MM.1S (cell line): Measurements from ENCODE around the gene VMP1.

ENCODE experiments used
- DNase-seq: peaks from one replicate; pipeline ENCODE4 v3.0.0-alpha.2; 2015
- H2AFZ ChIP-seq: fragments of 300-600 bp; sonication (generic); 2 replicates; pipeline ENCODE4 v1.6.0; 2016; ENCODE audit warnings: antibody characterized with exemption, low read length
- H3F3A ChIP-seq: fragments of 300-600 bp; sonication (generic); 2 replicates; pipeline ENCODE4 v1.6.1; 2016; ENCODE audit warnings: mild to moderate bottlenecking, antibody characterized with exemption, low read length, moderate library complexity, mixed read lengths; ENCODE audit not compliant: insufficient read depth
- H3K27ac ChIP-seq: fragments of 300-600 bp; sonication (generic); 2 replicates; pipeline ENCODE4 v1.5.1; 2016; ENCODE audit warnings: mild to moderate bottlenecking, low read length
- H3K27me3 ChIP-seq: fragments of 300-600 bp; sonication (generic); replicated peaks from 2 replicates; pipeline ENCODE4 v1.6.0; 2016; ENCODE audit warnings: low read length; ENCODE audit not compliant: insufficient read depth
- H3K36me3 ChIP-seq: fragments of 300-600 bp; sonication (generic); replicated peaks from 2 replicates; pipeline ENCODE4 v1.6.1; 2016; ENCODE audit warnings: mild to moderate bottlenecking, low read length, mixed read lengths; ENCODE audit not compliant: insufficient read depth
- H3K4me1 ChIP-seq: fragments of 300-600 bp; sonication (generic); 2 replicates; pipeline ENCODE4 v1.6.1; 2016; ENCODE audit warnings: low read length, mixed read lengths
- H3K4me2 ChIP-seq: fragments of 300-600 bp; sonication (generic); 2 replicates; pipeline ENCODE4 v1.6.0; 2016; ENCODE audit warnings: low read depth, low read length
- H3K4me3 ChIP-seq: fragments of 300-600 bp; sonication (generic); 2 replicates; pipeline ENCODE4 v1.5.1; 2016; ENCODE audit warnings: low read length, mixed read lengths
- H3K79me2 ChIP-seq: fragments of 300-600 bp; sonication (generic); 2 replicates; pipeline ENCODE4 v1.6.1; 2016; ENCODE audit warnings: mixed run types, low read length, mixed read lengths
- H3K9ac ChIP-seq: fragments of 300-600 bp; sonication (generic); 2 replicates; pipeline ENCODE4 v1.6.1; 2016; ENCODE audit warnings: low read length, mixed read lengths
- H3K9me2 ChIP-seq: fragments of 300-600 bp; sonication (generic); replicated peaks from 2 replicates; pipeline ENCODE4 v1.6.1; 2016; ENCODE audit warnings: mild to moderate bottlenecking, low read length, mixed read lengths; ENCODE audit not compliant: insufficient read depth
- H3K9me3 ChIP-seq: fragments of 300-600 bp; sonication (generic); replicated peaks from 2 replicates; pipeline ENCODE4 v1.6.1; 2016; ENCODE audit warnings: mild to moderate bottlenecking, low read length, mixed read lengths; ENCODE audit not compliant: insufficient read depth
- H4K20me1 ChIP-seq: fragments of 300-600 bp; sonication (generic); 2 replicates; pipeline ENCODE4 v1.6.1; 2016; ENCODE audit warnings: mild to moderate bottlenecking, low read length, moderate library complexity, mixed read lengths; ENCODE audit not compliant: insufficient read depth
- EZH2 ChIP-seq: fragments of 300-600 bp; sonication (generic); optimal IDR thresholded peaks from 2 replicates; pipeline ENCODE3; 2017; ENCODE audit warnings: low read depth, mild to moderate bottlenecking, antibody characterized with exemption, low read length, mixed read lengths
- EZH2phosphoT487 ChIP-seq: fragments of 300-600 bp; sonication (generic); IDR thresholded peaks from 2 replicates; pipeline ENCODE4 v1.6.1; 2018; ENCODE audit warnings: antibody characterized with exemption, low read length
- TF ChIP-seq, protein P1 (sequence below): fragments of 300-600 bp; sonication (generic); IDR thresholded peaks from 2 replicates; pipeline ENCODE4 v1.5.1; 2016; ENCODE audit warnings: antibody characterized with exemption, low read length, mixed read lengths

VMP1 gene

DNA sequence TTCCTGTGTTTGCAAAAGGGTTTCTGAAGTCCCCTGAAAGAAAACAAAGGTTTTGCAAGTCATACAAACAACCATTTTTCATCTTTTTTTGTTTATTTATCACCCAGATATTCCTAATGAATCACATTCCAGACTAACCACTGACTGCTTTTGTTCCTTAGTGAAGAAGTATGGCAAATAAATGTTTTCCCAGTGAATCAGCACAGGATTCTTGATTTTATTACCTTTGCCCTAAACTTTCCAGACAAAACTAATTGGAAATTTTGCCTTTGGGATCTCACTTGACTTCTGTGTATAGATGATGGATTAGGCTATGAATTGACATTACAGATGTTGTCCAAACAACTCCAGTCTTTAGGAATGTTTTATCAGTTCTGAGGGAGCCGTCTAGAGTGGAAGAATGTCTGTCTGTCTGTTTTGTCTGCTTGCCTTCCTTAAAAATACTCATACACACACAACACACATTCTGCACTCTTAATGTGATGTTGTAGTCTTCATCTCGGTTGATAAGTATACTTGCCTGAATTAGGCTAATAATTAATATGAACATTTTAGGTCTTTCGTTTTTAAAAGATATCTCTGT, 48.9 kb downstream of the VMP1 start:
- H3K9me3 ChIP-seq, result no peaks in the 10 kb centered on the region
- no peaks in the 10 kb centered on the region for H3K27me3 ChIP-seq
- no peaks in the 10 kb centered on the region for H3K4me1 ChIP-seq
- H3K9ac ChIP-seq, result no peak overlapping the region
- DNase-seq, result no peak
- H3F3A ChIP-seq, result peaks cover 3% of the 10 kb centered on the region; the same call in 1 of the 2 replicates
- H3K9me2 ChIP-seq, result no peaks in the 10 kb centered on the region
- no peak overlapping the region for H2AFZ ChIP-seq
- 0 out of 2 replicates have a peak, but pooled peaks cover 3% of the 10 kb centered on the region for H3K79me2 ChIP-seq
- H3K4me2 ChIP-seq, result no peak overlapping the region
- H4K20me1 ChIP-seq, result no peaks in the 10 kb centered on the region
- no peak overlapping the region for H3K27ac ChIP-seq
- H3K4me3 ChIP-seq, result no peak overlapping the region
- H3K36me3 ChIP-seq, result no peaks in the 10 kb centered on the region
- TF ChIP-seq EZH2 (no peak), EZH2phosphoT487 (no peak)
- TF ChIP-seq, protein P1, sequence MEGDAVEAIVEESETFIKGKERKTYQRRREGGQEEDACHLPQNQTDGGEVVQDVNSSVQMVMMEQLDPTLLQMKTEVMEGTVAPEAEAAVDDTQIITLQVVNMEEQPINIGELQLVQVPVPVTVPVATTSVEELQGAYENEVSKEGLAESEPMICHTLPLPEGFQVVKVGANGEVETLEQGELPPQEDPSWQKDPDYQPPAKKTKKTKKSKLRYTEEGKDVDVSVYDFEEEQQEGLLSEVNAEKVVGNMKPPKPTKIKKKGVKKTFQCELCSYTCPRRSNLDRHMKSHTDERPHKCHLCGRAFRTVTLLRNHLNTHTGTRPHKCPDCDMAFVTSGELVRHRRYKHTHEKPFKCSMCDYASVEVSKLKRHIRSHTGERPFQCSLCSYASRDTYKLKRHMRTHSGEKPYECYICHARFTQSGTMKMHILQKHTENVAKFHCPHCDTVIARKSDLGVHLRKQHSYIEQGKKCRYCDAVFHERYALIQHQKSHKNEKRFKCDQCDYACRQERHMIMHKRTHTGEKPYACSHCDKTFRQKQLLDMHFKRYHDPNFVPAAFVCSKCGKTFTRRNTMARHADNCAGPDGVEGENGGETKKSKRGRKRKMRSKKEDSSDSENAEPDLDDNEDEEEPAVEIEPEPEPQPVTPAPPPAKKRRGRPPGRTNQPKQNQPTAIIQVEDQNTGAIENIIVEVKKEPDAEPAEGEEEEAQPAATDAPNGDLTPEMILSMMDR, result no peak

DNA sequence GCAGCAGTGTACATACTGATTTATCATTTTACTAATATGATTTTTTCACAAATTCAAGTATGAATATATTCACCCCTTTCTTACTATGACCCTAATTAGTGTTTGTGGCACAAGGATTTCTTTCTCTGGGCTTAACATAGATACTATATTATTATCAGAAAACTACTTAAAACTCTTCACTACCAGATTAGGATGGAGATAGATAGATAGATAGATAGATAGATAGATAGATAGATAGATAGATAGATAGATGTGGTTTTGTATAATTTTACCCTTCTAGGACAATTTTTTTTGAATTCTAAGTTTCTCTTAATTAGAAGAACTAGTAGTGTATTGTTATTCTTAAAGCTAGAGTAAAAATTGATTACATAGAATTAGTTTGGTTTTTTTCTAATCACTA, 49.6 kb downstream of the VMP1 start:
- no peaks in the 10 kb centered on the region for H3K9me3 ChIP-seq
- TF ChIP-seq, protein P1, result no peak
- no peak for TF ChIP-seq EZH2
- no peak for TF ChIP-seq EZH2phosphoT487
- peaks cover 3% of the 10 kb centered on the region; the same call in 1 of the 2 replicates for H3F3A ChIP-seq
- H2AFZ ChIP-seq, result no peak overlapping the region
- DNase-seq, result no peak
- H3K9ac ChIP-seq, result no peak overlapping the region
- H3K4me2 ChIP-seq, result no peak overlapping the region
- no peak overlapping the region for H3K4me3 ChIP-seq
- H3K36me3 ChIP-seq, result no peaks in the 10 kb centered on the region
- H3K27me3 ChIP-seq, result no peaks in the 10 kb centered on the region
- H3K27ac ChIP-seq, result no peak overlapping the region
- H4K20me1 ChIP-seq, result no peaks in the 10 kb centered on the region
- H3K9me2 ChIP-seq, result no peaks in the 10 kb centered on the region
- H3K4me1 ChIP-seq, result no peaks in the 10 kb centered on the region
- 0 out of 2 replicates have a peak, but pooled peaks cover 3% of the 10 kb centered on the region for H3K79me2 ChIP-seq

DNA sequence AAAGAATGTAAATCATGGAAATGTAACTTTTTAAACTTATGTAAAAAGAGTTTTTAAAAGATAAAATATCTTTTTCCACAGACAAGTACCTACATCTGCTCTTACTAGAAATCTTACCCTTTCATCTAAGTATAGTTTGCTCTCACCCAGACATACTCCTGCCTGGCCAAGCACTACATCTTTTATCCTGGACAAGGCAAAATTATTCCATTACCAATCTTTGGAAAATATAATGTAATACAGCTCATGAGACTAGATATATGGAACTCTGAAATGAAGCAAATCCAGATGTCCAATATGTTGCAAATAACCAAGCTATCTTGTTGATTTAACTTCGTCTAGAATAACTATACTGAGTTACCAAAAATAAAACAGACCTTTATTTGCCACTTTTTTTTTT, 50.0 kb downstream of the VMP1 start:
- 0 out of 2 replicates have a peak, but pooled peaks cover 3% of the 10 kb centered on the region for H3K79me2 ChIP-seq
- peaks cover 3% of the 10 kb centered on the region; the same call in 1 of the 2 replicates for H3F3A ChIP-seq
- no peaks in the 10 kb centered on the region for H4K20me1 ChIP-seq
- DNase-seq, result no peak
- no peaks in the 10 kb centered on the region for H3K4me1 ChIP-seq
- no peak overlapping the region for H3K4me3 ChIP-seq
- H3K36me3 ChIP-seq, result no peaks in the 10 kb centered on the region
- no peak overlapping the region for H3K9ac ChIP-seq
- H3K9me2 ChIP-seq, result no peaks in the 10 kb centered on the region
- H2AFZ ChIP-seq, result no peak overlapping the region
- no peak overlapping the region for H3K4me2 ChIP-seq
- no peaks in the 10 kb centered on the region for H3K9me3 ChIP-seq
- H3K27ac ChIP-seq, result no peak overlapping the region
- TF ChIP-seq EZH2, result no peak
- TF ChIP-seq, protein P1, result no peak
- TF ChIP-seq EZH2phosphoT487, result no peak
- no peaks in the 10 kb centered on the region for H3K27me3 ChIP-seq
